ENCODE measurements around the gene LTF.

DNA sequence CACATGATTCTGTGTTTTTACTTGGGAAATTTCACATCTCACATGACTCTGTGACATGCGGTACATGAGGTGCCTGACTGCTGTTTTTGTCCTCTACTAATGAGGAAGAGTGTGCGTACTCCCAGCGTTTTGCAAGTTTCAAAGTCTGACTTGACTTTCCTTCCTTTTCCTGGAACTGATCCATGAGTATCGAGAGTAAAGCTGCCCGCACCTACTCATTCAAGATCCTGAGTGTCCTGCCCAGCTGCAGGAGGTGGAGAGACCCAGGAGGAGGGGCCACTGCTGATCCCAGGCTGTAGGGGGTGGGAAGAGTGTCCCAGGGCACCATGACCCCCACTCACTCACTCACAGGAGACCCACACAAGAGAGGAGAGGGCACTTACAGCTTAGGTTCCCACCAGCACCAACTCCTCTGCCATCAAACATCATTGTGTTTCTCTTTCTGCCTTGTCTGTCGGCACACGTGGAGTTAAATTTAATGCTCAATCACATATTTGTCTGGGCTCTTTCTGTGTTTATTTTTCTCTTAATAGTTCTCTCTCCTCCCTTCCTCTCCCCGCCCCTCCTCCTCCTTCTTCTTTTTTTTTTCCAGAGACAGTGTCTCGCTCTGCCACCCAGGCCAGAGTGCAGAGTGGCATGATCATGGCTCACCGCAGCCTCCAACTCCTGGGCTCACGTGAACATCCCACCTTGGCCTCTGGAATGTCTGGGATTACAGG lies 59.2 kb downstream of the LTF start:
- TF ChIP-seq, protein P1, sequence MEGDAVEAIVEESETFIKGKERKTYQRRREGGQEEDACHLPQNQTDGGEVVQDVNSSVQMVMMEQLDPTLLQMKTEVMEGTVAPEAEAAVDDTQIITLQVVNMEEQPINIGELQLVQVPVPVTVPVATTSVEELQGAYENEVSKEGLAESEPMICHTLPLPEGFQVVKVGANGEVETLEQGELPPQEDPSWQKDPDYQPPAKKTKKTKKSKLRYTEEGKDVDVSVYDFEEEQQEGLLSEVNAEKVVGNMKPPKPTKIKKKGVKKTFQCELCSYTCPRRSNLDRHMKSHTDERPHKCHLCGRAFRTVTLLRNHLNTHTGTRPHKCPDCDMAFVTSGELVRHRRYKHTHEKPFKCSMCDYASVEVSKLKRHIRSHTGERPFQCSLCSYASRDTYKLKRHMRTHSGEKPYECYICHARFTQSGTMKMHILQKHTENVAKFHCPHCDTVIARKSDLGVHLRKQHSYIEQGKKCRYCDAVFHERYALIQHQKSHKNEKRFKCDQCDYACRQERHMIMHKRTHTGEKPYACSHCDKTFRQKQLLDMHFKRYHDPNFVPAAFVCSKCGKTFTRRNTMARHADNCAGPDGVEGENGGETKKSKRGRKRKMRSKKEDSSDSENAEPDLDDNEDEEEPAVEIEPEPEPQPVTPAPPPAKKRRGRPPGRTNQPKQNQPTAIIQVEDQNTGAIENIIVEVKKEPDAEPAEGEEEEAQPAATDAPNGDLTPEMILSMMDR (IDR thresholded peaks at IDR 0.05; ENCODE audit: poor library complexity, severe bottlenecking): no peak
- TF ChIP-seq EZH2 (IDR thresholded peaks at IDR 0.05; ENCODE audit: borderline replicate concordance, insufficient read depth, low read length, poor library complexity, severe bottlenecking) (no peak), RAD21 (conservative IDR thresholded peaks at IDR 0.05) (no peak), EP300 (conservative IDR thresholded peaks at IDR 0.05; ENCODE audit: poor library complexity, severe bottlenecking) (no peak), POLR2AphosphoS5 (IDR thresholded peaks at IDR 0.05) (no peak), SMC3 (conservative IDR thresholded peaks at IDR 0.05; ENCODE audit: poor library complexity) (no peak)
- TF ChIP-seq, protein P2, sequence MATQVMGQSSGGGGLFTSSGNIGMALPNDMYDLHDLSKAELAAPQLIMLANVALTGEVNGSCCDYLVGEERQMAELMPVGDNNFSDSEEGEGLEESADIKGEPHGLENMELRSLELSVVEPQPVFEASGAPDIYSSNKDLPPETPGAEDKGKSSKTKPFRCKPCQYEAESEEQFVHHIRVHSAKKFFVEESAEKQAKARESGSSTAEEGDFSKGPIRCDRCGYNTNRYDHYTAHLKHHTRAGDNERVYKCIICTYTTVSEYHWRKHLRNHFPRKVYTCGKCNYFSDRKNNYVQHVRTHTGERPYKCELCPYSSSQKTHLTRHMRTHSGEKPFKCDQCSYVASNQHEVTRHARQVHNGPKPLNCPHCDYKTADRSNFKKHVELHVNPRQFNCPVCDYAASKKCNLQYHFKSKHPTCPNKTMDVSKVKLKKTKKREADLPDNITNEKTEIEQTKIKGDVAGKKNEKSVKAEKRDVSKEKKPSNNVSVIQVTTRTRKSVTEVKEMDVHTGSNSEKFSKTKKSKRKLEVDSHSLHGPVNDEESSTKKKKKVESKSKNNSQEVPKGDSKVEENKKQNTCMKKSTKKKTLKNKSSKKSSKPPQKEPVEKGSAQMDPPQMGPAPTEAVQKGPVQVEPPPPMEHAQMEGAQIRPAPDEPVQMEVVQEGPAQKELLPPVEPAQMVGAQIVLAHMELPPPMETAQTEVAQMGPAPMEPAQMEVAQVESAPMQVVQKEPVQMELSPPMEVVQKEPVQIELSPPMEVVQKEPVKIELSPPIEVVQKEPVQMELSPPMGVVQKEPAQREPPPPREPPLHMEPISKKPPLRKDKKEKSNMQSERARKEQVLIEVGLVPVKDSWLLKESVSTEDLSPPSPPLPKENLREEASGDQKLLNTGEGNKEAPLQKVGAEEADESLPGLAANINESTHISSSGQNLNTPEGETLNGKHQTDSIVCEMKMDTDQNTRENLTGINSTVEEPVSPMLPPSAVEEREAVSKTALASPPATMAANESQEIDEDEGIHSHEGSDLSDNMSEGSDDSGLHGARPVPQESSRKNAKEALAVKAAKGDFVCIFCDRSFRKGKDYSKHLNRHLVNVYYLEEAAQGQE (IDR thresholded peaks at IDR 0.05; ENCODE audit: borderline replicate concordance): no peak
